ENCODE measurements around the gene STX17.
A peak's percentile ranks its signal among the peaks of the same experiment; 100 is the strongest.
"Not testable (repeated sequence)": the region's sequence is repeated elsewhere in the genome, so short reads cannot be mapped to it uniquely, and the experiment has no call there.

The STX17 gene

GRCh38 chr9:99857576-99857975 is 48.9 kb upstream of the STX17 start:
- H3K9me3 ChIP-seq (ENCODE audit: control insufficient read depth, insufficient read depth, low read depth, low read length); H3K4me3 ChIP-seq (ENCODE audit: low read depth, low read length); H3K27ac ChIP-seq (ENCODE audit: extremely low read depth, low read depth, low read length); POLR2A ChIA-PET; H3K36me3 ChIP-seq (ENCODE audit: control insufficient read depth in 2 of 2, insufficient read depth in 1 of 2, low read length in 2 of 2): not testable (repeated sequence)
- H3K4me1 ChIP-seq (ENCODE audit: control insufficient read depth, insufficient read depth, low read length), result peaks cover 19% of the 10 kb centered on the region
- CTCF ChIA-PET, result interaction anchor here (0.5 to 1.2 kb wide), 4 partner anchors 13 to 781 kb away, joined by 3 to 5 read pairs (median 4); no protein-coding TSS in a partner anchor
- TF ChIP-seq ZNF202 (tag by site-specific recombination; IDR thresholded peaks at IDR 0.05; ENCODE audit: borderline replicate concordance), result 0 out of 2 replicates have a peak, but pooled peaks have one; percentile 59
- peak; percentile 53 for TF ChIP-seq ZNF555 (tag by site-specific recombination; conservative IDR thresholded peaks at IDR 0.05)
- peak; percentile 16; the same call in 1 of the 2 replicates for TF ChIP-seq ZNF654 (tag by site-specific recombination; IDR thresholded peaks at IDR 0.05; ENCODE audit: low read depth)
- 0 out of 2 replicates have a peak, but pooled peaks have one; percentile 13 for TF ChIP-seq ZNF19 (tag by site-specific recombination; IDR thresholded peaks at IDR 0.05; ENCODE audit: low read depth)
- TF ChIP-seq ZNF629 (tag by site-specific recombination; IDR thresholded peaks at IDR 0.05), result 0 out of 2 replicates have a peak, but pooled peaks have one; percentile 38
- TF ChIP-seq ZNF623 (tag by site-specific recombination; IDR thresholded peaks at IDR 0.05), result peak; percentile 55
- TF ChIP-seq, protein P1, sequence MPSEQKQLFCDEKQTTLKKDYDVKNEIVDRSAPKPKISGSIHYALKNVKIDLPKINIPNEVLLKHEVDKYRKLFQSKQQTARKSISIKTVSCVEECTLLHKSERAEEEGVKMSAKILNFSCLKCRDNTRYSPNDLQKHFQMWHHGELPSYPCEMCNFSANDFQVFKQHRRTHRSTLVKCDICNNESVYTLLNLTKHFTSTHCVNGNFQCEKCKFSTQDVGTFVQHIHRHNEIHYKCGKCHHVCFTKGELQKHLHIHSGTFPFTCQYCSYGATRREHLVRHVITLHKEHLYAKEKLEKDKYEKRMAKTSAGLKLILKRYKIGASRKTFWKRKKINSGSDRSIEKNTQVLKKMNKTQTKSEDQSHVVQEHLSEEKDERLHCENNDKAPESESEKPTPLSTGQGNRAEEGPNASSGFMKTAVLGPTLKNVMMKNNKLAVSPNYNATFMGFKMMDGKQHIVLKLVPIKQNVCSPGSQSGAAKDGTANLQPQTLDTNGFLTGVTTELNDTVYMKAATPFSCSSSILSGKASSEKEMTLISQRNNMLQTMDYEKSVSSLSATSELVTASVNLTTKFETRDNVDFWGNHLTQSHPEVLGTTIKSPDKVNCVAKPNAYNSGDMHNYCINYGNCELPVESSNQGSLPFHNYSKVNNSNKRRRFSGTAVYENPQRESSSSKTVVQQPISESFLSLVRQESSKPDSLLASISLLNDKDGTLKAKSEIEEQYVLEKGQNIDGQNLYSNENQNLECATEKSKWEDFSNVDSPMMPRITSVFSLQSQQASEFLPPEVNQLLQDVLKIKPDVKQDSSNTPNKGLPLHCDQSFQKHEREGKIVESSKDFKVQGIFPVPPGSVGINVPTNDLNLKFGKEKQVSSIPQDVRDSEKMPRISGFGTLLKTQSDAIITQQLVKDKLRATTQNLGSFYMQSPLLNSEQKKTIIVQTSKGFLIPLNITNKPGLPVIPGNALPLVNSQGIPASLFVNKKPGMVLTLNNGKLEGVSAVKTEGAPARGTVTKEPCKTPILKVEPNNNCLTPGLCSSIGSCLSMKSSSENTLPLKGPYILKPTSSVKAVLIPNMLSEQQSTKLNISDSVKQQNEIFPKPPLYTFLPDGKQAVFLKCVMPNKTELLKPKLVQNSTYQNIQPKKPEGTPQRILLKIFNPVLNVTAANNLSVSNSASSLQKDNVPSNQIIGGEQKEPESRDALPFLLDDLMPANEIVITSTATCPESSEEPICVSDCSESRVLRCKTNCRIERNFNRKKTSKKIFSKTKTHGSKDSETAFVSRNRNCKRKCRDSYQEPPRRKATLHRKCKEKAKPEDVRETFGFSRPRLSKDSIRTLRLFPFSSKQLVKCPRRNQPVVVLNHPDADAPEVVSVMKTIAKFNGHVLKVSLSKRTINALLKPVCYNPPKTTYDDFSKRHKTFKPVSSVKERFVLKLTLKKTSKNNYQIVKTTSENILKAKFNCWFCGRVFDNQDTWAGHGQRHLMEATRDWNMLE (tag by site-specific recombination; conservative IDR thresholded peaks at IDR 0.05; ENCODE audit: low read depth), result peak; percentile 71
- peak; percentile 79; the same call in 1 of the 2 replicates for TF ChIP-seq ZNF394 (tag by site-specific recombination; IDR thresholded peaks at IDR 0.05; ENCODE audit: borderline replicate concordance)
- peak; percentile 53 for TF ChIP-seq ZNF510 (tag by site-specific recombination; IDR thresholded peaks at IDR 0.05; ENCODE audit: insufficient replicate concordance)
- TF ChIP-seq ZBTB11 (tag by site-specific recombination; conservative IDR thresholded peaks at IDR 0.05; ENCODE audit: low read depth), result peak; percentile 58
- TF ChIP-seq ZNF426 (tag by site-specific recombination; IDR thresholded peaks at IDR 0.05), result peak; percentile 72
- peak; percentile 30; the same call in 1 of the 2 replicates for TF ChIP-seq ZBTB8A (tag by site-specific recombination; IDR thresholded peaks at IDR 0.05)
- peak; percentile 62; the same call in 1 of the 2 replicates for TF ChIP-seq ZNF266 (tag by site-specific recombination; IDR thresholded peaks at IDR 0.05; ENCODE audit: low read depth)
- peak; percentile 47; the same call in 1 of the 2 replicates for TF ChIP-seq ZNF433 (tag by site-specific recombination; IDR thresholded peaks at IDR 0.05; ENCODE audit: low read depth)
- TF ChIP-seq, protein P2, sequence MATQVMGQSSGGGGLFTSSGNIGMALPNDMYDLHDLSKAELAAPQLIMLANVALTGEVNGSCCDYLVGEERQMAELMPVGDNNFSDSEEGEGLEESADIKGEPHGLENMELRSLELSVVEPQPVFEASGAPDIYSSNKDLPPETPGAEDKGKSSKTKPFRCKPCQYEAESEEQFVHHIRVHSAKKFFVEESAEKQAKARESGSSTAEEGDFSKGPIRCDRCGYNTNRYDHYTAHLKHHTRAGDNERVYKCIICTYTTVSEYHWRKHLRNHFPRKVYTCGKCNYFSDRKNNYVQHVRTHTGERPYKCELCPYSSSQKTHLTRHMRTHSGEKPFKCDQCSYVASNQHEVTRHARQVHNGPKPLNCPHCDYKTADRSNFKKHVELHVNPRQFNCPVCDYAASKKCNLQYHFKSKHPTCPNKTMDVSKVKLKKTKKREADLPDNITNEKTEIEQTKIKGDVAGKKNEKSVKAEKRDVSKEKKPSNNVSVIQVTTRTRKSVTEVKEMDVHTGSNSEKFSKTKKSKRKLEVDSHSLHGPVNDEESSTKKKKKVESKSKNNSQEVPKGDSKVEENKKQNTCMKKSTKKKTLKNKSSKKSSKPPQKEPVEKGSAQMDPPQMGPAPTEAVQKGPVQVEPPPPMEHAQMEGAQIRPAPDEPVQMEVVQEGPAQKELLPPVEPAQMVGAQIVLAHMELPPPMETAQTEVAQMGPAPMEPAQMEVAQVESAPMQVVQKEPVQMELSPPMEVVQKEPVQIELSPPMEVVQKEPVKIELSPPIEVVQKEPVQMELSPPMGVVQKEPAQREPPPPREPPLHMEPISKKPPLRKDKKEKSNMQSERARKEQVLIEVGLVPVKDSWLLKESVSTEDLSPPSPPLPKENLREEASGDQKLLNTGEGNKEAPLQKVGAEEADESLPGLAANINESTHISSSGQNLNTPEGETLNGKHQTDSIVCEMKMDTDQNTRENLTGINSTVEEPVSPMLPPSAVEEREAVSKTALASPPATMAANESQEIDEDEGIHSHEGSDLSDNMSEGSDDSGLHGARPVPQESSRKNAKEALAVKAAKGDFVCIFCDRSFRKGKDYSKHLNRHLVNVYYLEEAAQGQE (tag by site-specific recombination; IDR thresholded peaks at IDR 0.05), result peak; percentile 34; the same call in 1 of the 2 replicates
- peak; percentile 73; the same call in 1 of the 2 replicates for TF ChIP-seq ZNF140 (tag by site-specific recombination; IDR thresholded peaks at IDR 0.05)
